Activated CD4-positive, alpha-beta memory T cell treated with anti-CD3 and anti-CD28 coated beads, Interleukin-2, amount 10 ng/mL, durations not matched to agents 7 days and 5 days (primary cell): ENCODE measurements around the gene CAPN2. TPM values are rescaled to one million over a fixed set of nuclear protein-coding genes. Genes with fewer than 3 reads are reported as not detected.
A peak's percentile ranks its signal among the peaks of the same experiment; 100 is the strongest.
"Not testable (repeated sequence)": the region's sequence is repeated elsewhere in the genome, so short reads cannot be mapped to it uniquely, and the experiment has no call there.

ENCODE experiments used
- CTCF ChIA-PET: fragments of 350-600 bp; sonication (Branson Sonifier 250); formaldehyde crosslinking; loops from one replicate; lab custom pipeline; 2021; ENCODE audit warnings: antibody characterized with exemption, inconsistent platforms; lab: Charles Lee
- POLR2A ChIA-PET: fragments of 350-600 bp; sonication (Branson Sonifier 250); formaldehyde crosslinking; loops from one replicate; lab custom pipeline; 2021; ENCODE audit warnings: antibody characterized with exemption; lab: Charles Lee
- DNase-seq: peaks from one replicate; pipeline ENCODE4 v3.0.0-alpha.2; 2020
- H3K27ac Mint-ChIP-seq: one replicate; pipeline ENCODE4 v1.8.0; 2021; ENCODE audit warnings: mild to moderate bottlenecking, mixed read lengths
- H3K27me3 Mint-ChIP-seq: one replicate; pipeline ENCODE4 v1.8.0; 2021; ENCODE audit warnings: mixed read lengths
- H3K36me3 Mint-ChIP-seq: one replicate; pipeline ENCODE4 v1.8.0; 2021; ENCODE audit warnings: low read depth, mixed read lengths
- H3K4me1 Mint-ChIP-seq: one replicate; pipeline ENCODE4 v1.8.0; 2021; ENCODE audit warnings: mixed read lengths
- H3K4me3 Mint-ChIP-seq: one replicate; pipeline ENCODE4 v1.8.0; 2021; ENCODE audit warnings: mild to moderate bottlenecking, mixed read lengths
- H3K9me3 Mint-ChIP-seq: one replicate; pipeline ENCODE4 v1.8.0; 2021; ENCODE audit warnings: mixed read lengths
- total RNA-seq, 2 experiments: library from RNA; stranded (reverse); gene quantifications; one replicate each; pipeline ENCODE4 v1.2.3, GENCODE V29; 2021

CAPN2 gene
- total RNA-seq, 2 experiments from 2014 or later = 263 TPM

- Mint-ChIP-seq H3K27ac (peak overlapping the region; percentile 58), H3K27me3 (no peaks in the 10 kb centered on the region), H3K36me3 (peaks cover 92% of the 10 kb centered on the region), H3K4me3 (no peak overlapping the region), H3K4me1 (peaks cover 86% of the 10 kb centered on the region), H3K9me3 (no peaks in the 10 kb centered on the region)
- ChIA-PET POLR2A (interaction anchor here (3.2 to 6.9 kb wide), 2 partner anchors 7 to 12 kb away, joined by 12 to 59 read pairs; partner anchors contain the start of gene CAPN2), CTCF (interaction anchor here (1.2 kb wide), 1 partner anchor 25 kb away, joined by 8 read pairs; no protein-coding TSS in a partner anchor)
- DNase-seq = no peak
Measured at GRCh38 chr1:223724376-223724775, 12.0 kb downstream of the CAPN2 start.

GRCh38 chr1:223725578-223725977 is 13.2 kb downstream of the CAPN2 start:
- no peak for DNase-seq
- CTCF ChIA-PET = interaction anchor here (0.7 to 1.4 kb wide), 4 partner anchors 9 to 27 kb away, joined by 3 to 8 read pairs (median 3); no protein-coding TSS in a partner anchor
- Mint-ChIP-seq H3K9me3 (no peaks in the 10 kb centered on the region), H3K4me3 (no peak overlapping the region), H3K27me3 (no peaks in the 10 kb centered on the region), H3K4me1 (peaks cover 83% of the 10 kb centered on the region), H3K27ac (peak overlapping the region; percentile 89), H3K36me3 (peaks cover 88% of the 10 kb centered on the region)
- POLR2A ChIA-PET = interaction anchor here (3.2 to 6.9 kb wide), 2 partner anchors 9 to 13 kb away, joined by 12 to 59 read pairs; partner anchors contain the start of gene CAPN2

GRCh38 chr1:223726380-223727001 is 14.2 kb downstream of the CAPN2 start:
- Mint-ChIP-seq H3K27ac (peak overlapping the region; percentile 89), H3K27me3 (no peaks in the 10 kb centered on the region), H3K9me3 (no peaks in the 10 kb centered on the region), H3K4me1 (peaks cover 81% of the 10 kb centered on the region), H3K36me3 (peaks cover 86% of the 10 kb centered on the region), H3K4me3 (peak overlapping the region; percentile 69)
- peak; percentile 88 for DNase-seq
- CTCF ChIA-PET = interaction anchor here (0.7 to 4.9 kb wide), 7 partner anchors 9 to 97 kb away, joined by 3 to 39 read pairs (median 7); partner anchors contain the start of gene CAPN2
- POLR2A ChIA-PET = interaction anchor here (1.5 to 6.9 kb wide), 4 partner anchors 9 to 119 kb away, joined by 7 to 59 read pairs (median 12); partner anchors contain the start of genes CAPN2 and TP53BP2

- Mint-ChIP-seq H3K36me3 (peaks cover 91% of the 10 kb centered on the region), H3K27me3 (no peaks in the 10 kb centered on the region), H3K9me3 (no peaks in the 10 kb centered on the region), H3K27ac (peak overlapping the region; percentile 89), H3K4me3 (no peak overlapping the region), H3K4me1 (peaks cover 85% of the 10 kb centered on the region)
- CTCF ChIA-PET = interaction anchor here (1.1 to 4.9 kb wide), 6 partner anchors 10 to 48 kb away, joined by 3 to 39 read pairs (median 8); partner anchors contain the start of gene CAPN2
- POLR2A ChIA-PET = interaction anchor here (1.2 to 6.9 kb wide), 5 partner anchors 11 to 118 kb away, joined by 3 to 59 read pairs (median 12); partner anchors contain the start of genes CAPN2 and TP53BP2
- DNase-seq = no peak
Measured at GRCh38 chr1:223727541-223727940, 15.2 kb downstream of the CAPN2 start.

GRCh38 chr1:223729906-223730305 is 17.6 kb downstream of the CAPN2 start:
- H3K27ac Mint-ChIP-seq = no peak overlapping the region
- no peaks in the 10 kb centered on the region for H3K9me3 Mint-ChIP-seq
- no peak overlapping the region for H3K4me3 Mint-ChIP-seq
- ChIA-PET CTCF (interaction anchor here (0.7 to 4.9 kb wide), 3 partner anchors 17 to 35 kb away, joined by 5 to 39 read pairs (median 6); no protein-coding TSS in a partner anchor), POLR2A (interaction anchor here (6.9 kb wide), 1 partner anchor 13 kb away, joined by 59 read pairs; no protein-coding TSS in a partner anchor)
- no peak for DNase-seq
- no peaks in the 10 kb centered on the region for H3K27me3 Mint-ChIP-seq
- peaks cover 83% of the 10 kb centered on the region for H3K4me1 Mint-ChIP-seq
- peaks cover 87% of the 10 kb centered on the region for H3K36me3 Mint-ChIP-seq

- Mint-ChIP-seq H3K4me3 (no peak overlapping the region), H3K4me1 (peaks cover 77% of the 10 kb centered on the region), H3K9me3 (no peaks in the 10 kb centered on the region), H3K27me3 (no peaks in the 10 kb centered on the region), H3K27ac (peak overlapping the region; percentile 14), H3K36me3 (peaks cover 82% of the 10 kb centered on the region)
- CTCF ChIA-PET = interaction anchor here (0.7 to 4.9 kb wide), 3 partner anchors 18 to 35 kb away, joined by 5 to 39 read pairs (median 6); no protein-coding TSS in a partner anchor
- POLR2A ChIA-PET = interaction anchor here (1.2 to 6.9 kb wide), 2 partner anchors 14 to 17 kb away, joined by 3 to 59 read pairs; no protein-coding TSS in a partner anchor
- DNase-seq = no peak
Measured at GRCh38 chr1:223730479-223731132, 18.3 kb downstream of the CAPN2 start.

- Mint-ChIP-seq H3K36me3 (peaks cover 75% of the 10 kb centered on the region), H3K4me1 (peaks cover 71% of the 10 kb centered on the region), H3K9me3 (no peaks in the 10 kb centered on the region), H3K27ac (peak overlapping the region; percentile 14), H3K27me3 (no peaks in the 10 kb centered on the region), H3K4me3 (no peak overlapping the region)
- CTCF ChIA-PET = interaction anchor here (1.0 kb wide), 1 partner anchor 18 kb away, joined by 3 read pairs; no protein-coding TSS in a partner anchor
- no peak for DNase-seq
- POLR2A ChIA-PET = interaction anchor here (0.6 to 6.9 kb wide), 3 partner anchors 14 to 19 kb away, joined by 3 to 59 read pairs (median 3); partner anchors contain the start of gene CAPN2
Measured at GRCh38 chr1:223731133-223731770, 18.9 kb downstream of the CAPN2 start.

GRCh38 chr1:223732993-223733798 is 20.9 kb downstream of the CAPN2 start:
- no peak for DNase-seq
- Mint-ChIP-seq H3K4me1 (peaks cover 51% of the 10 kb centered on the region), H3K27me3 (no peaks in the 10 kb centered on the region), H3K4me3 (no peak overlapping the region), H3K27ac (no peak overlapping the region), H3K36me3 (peaks cover 59% of the 10 kb centered on the region), H3K9me3 (no peaks in the 10 kb centered on the region)
- ChIA-PET CTCF (no interaction called here), POLR2A (no interaction called here)

- Mint-ChIP-seq H3K36me3 (peaks cover 59% of the 10 kb centered on the region), H3K27me3 (no peaks in the 10 kb centered on the region), H3K4me3 (no peak overlapping the region), H3K4me1 (peaks cover 43% of the 10 kb centered on the region), H3K27ac (peak overlapping the region; percentile 21), H3K9me3 (no peaks in the 10 kb centered on the region)
- no peak for DNase-seq
- CTCF ChIA-PET = no interaction called here
- POLR2A ChIA-PET = interaction anchor here (1.2 kb wide), 1 partner anchor 1021 kb away, joined by 3 read pairs; no protein-coding TSS in a partner anchor
Measured at GRCh38 chr1:223733898-223734852, 21.8 kb downstream of the CAPN2 start.

GRCh38 chr1:223736638-223737037 is 24.3 kb downstream of the CAPN2 start:
- DNase-seq, H3K9me3 Mint-ChIP-seq, H3K27me3 Mint-ChIP-seq, POLR2A ChIA-PET, H3K4me3 Mint-ChIP-seq: not testable (repeated sequence)
- Mint-ChIP-seq H3K36me3 (peaks cover 54% of the 10 kb centered on the region), H3K4me1 (peaks cover 28% of the 10 kb centered on the region), H3K27ac (peak overlapping the region; percentile 42)
- CTCF ChIA-PET = interaction anchor here (2.1 kb wide), 1 partner anchor 13 kb away, joined by 14 read pairs; no protein-coding TSS in a partner anchor

- H3K27ac Mint-ChIP-seq = no peak overlapping the region
- no peak overlapping the region for H3K4me3 Mint-ChIP-seq
- H3K9me3 Mint-ChIP-seq = no peaks in the 10 kb centered on the region
- CTCF ChIA-PET = interaction anchor here (1.2 to 2.1 kb wide), 2 partner anchors 12 to 21 kb away, joined by 3 to 14 read pairs; no protein-coding TSS in a partner anchor
- POLR2A ChIA-PET = interaction anchor here (0.7 to 1.1 kb wide), 2 partner anchors 9 to 12 kb away, joined by 3 read pairs; no protein-coding TSS in a partner anchor
- H3K36me3 Mint-ChIP-seq = peaks cover 47% of the 10 kb centered on the region
- H3K27me3 Mint-ChIP-seq = no peaks in the 10 kb centered on the region
- H3K4me1 Mint-ChIP-seq = peaks cover 22% of the 10 kb centered on the region
- DNase-seq = no peak
Measured at GRCh38 chr1:223737342-223737741, 25.0 kb downstream of the CAPN2 start.
